ENCODE data around the gene DCAF12. TPM values are rescaled to one million over a fixed set of nuclear protein-coding genes. Genes with fewer than 3 reads are reported as not detected.
"Not testable (repeated sequence)": the region's sequence is repeated elsewhere in the genome, so short reads cannot be mapped to it uniquely, and the experiment has no call there.

The DCAF12 gene
- total RNA-seq, 8 experiments from 2014 or later: 15.8 to 32.7 (median 22.8) TPM

DNA sequence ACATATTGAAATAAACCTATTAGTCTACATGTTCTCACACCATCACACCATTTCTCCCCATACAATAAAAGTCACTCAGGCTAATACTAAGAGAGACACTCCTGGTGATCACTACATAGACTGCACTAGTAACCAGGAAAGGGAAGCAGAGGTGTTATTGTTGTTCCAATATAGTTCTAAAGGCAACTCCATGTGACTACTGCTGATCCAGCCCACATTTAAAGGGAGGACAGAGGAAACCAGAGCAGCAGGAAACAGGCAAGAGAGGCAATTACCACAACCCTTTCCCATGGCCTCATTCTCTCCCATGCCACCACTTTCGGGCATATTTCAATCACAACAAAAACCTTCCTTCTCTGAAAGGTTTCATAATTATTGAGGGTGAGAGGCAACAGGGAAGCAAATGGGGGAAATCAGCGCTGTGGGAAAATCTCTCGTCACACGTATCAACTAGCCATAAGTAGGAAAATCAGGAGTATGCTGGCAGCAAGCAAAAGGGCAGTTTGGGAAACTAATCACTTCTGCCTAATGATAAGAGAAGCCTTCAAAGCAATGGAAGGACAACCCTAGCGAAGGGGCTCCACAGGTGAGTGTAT is 79.6 kb downstream of the DCAF12 start:
- Histone ChIP-seq H3K27ac (no peak overlapping the region), H3K4me3 (peak overlapping the region in 2 of 5 donors; percentile 60 to 79), H3K4me1 (replicated peaks in 1 of 2) (peaks cover 14% of the 10 kb centered on the region in 2 donors)
- 74 to 92% (median 81%) methylated on average over 1 to 5 of the region's 5 CpGs; no CpG with 5 or more reads in 3 of the 10 experiments for WGBS, 10 experiments
- in situ Hi-C loops (cut with MboI; ENCODE audit: low pct_unique_long_range_greater_than_20kb in 2 of 9, low sequenced_read_pairs in 9 of 9, unreplicated experiment in 9 of 9): no loop called here
- no peak for ATAC-seq (replicated peaks in 6 of 8)

DNA sequence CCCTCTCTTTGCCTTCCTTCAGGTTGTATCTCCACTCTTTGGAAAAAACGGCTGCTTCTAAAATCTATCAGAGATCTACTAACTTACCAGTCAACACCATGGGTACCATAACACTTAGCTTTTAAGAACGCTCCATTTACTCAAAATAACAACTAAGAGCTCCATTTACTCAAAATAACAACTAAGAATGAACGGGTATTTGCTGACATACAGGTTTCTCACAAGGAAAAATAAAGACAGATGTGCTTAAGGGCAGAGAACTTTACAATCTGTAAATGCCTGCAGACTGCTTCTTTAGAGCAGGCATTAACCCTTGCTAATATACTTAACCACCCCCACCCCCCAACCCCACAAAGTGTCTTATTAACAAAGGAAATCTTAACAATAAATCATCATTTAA is 80.6 kb downstream of the DCAF12 start:
- Histone ChIP-seq H3K4me1 (replicated peaks in 1 of 2) (peaks cover 14% of the 10 kb centered on the region in 2 donors), H3K27ac (no peak overlapping the region), H3K4me3 (no peak overlapping the region)
- WGBS, 10 experiments: 24 to 87% (median 60%) methylated on average over 1 to 3 of the region's 3 CpGs; no CpG with 5 or more reads in 1 of the 10 experiments
- no peak for ATAC-seq (replicated peaks in 6 of 8)
- in situ Hi-C loops (cut with MboI; ENCODE audit: low pct_unique_long_range_greater_than_20kb in 2 of 9, low sequenced_read_pairs in 9 of 9, unreplicated experiment in 9 of 9): no loop called here

DNA sequence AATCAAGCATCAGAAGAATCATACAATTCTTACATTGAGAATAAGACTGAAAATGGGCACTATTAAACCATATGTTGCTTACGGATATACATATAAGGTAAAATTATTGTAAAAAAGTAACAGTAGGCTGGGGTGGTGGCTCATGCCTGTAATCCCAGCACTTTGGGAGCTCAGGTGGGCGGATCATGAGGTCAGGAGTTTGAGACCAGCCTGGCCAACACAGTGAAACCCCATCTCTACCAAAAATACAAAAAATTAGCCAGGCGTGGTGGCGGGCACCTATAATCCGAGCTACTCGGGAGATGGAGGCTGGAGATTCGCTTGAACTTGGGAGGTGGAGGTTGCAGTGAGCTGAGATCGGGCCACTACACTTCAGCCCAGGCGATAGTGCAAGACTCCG is 84.4 kb downstream of the DCAF12 start:
- H3K27ac ChIP-seq; H3K4me3 ChIP-seq; in situ Hi-C loops (cut with MboI; ENCODE audit: low pct_unique_long_range_greater_than_20kb in 2 of 9, low sequenced_read_pairs in 9 of 9, unreplicated experiment in 9 of 9); ATAC-seq (replicated peaks in 6 of 8); H3K4me1 ChIP-seq (replicated peaks in 1 of 2): not testable (repeated sequence)
- WGBS, 10 experiments: 80 to 100% (median 94%) methylated on average over 1 to 10 of the region's 10 CpGs; no CpG with 5 or more reads in 1 of the 10 experiments

DNA sequence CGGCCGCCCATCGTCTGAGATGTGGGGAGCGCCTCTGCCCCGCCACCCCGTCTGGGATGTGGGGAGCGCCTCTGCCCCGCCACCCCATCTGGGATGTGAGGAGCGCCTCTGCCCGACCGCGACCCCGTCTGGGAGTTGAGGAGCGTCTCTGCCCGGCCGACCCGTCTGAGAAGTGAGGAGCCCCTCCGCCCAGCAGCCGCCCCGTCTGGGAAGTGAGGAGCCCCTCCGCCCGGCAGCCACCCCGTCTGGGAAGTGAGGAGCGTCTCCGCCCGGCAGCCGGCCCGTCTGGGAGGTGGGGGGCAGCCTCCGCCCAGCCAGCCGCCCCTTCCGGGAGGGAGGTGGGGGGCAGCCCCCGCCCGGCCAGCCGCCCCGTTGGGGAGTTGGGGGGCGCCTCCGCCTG is 87.6 kb downstream of the DCAF12 start:
- H3K4me1 ChIP-seq (replicated peaks in 1 of 2); H3K27ac ChIP-seq; in situ Hi-C loops (cut with MboI; ENCODE audit: low pct_unique_long_range_greater_than_20kb in 2 of 9, low sequenced_read_pairs in 9 of 9, unreplicated experiment in 9 of 9); H3K4me3 ChIP-seq; ATAC-seq (replicated peaks in 6 of 8): not testable (repeated sequence)
- WGBS, 10 experiments: no CpG with 5 or more reads among the region's 37 CpGs

DNA sequence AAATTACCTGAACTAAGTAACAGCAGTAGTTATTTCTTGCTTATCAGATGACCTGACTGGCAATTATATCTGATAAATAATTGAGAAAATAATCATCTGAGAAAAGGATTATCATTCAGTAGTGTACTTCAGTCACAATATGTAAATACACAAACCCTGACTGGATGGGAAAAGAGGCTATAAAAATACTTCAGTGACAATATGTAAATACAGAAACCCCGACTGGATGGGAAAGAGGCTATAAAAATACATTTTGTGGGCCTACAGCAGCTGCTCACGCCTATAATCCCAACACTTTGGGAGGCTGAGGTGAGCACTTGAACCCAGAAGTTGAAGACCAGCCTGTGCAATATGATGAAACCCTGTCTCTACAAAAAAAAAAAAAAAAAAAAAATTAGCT is 88.9 kb downstream of the DCAF12 start:
- Histone ChIP-seq H3K27ac (no peak overlapping the region), H3K4me1 (replicated peaks in 1 of 2) (no peaks in the 10 kb centered on the region), H3K4me3 (no peak overlapping the region)
- in situ Hi-C loops (cut with MboI; ENCODE audit: low pct_unique_long_range_greater_than_20kb in 2 of 9, low sequenced_read_pairs in 9 of 9, unreplicated experiment in 9 of 9): no loop called here
- ATAC-seq (replicated peaks in 6 of 8): peak in 2 of 8 experiments; percentile 42 to 70
- 13 to 100% (median 92%) methylated on average over 1 to 2 of the region's 2 CpGs; no CpG with 5 or more reads in 3 of the 10 experiments for WGBS, 10 experiments

DNA sequence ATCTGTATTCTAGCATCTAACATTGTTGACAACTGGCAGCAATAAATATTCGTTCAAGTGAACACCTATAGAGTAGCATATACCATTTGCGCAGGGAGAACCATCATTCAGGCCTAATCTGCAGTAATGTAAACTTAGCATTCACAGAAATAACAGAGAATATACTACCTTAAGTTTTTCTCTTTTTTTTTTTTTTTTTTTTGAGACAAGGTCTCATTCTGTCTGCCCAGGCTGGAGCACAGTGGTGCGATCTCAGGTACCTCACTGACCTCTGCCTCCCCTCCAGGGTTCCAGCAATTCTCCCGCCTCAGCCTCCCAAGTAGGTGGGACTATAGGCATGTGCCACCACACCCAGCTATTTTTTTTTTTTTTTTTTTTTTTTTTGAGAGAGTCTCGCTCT is 89.9 kb downstream of the DCAF12 start:
- in situ Hi-C loops (cut with MboI; ENCODE audit: low pct_unique_long_range_greater_than_20kb in 2 of 9, low sequenced_read_pairs in 9 of 9, unreplicated experiment in 9 of 9): no loop called here
- no peak overlapping the region for H3K4me3 ChIP-seq
- 95 to 100% (median 100%) methylated on average over 1 to 5 of the region's 5 CpGs; no CpG with 5 or more reads in 2 of the 10 experiments for WGBS, 10 experiments
- no peak overlapping the region for H3K27ac ChIP-seq
- H3K4me1 ChIP-seq (replicated peaks in 1 of 2): no peaks in the 10 kb centered on the region
- ATAC-seq (replicated peaks in 6 of 8): no peak

Other genes with a start within 250 kb of the DCAF12 start
- gene UBAP2, start 77.8 kb downstream of the DCAF12 start, total RNA-seq: 10 to 100 TPM; 12.3 to 40.4 (median 22.1) TPM
- 10 to 100 TPM; 18.6 to 52.2 (median 31.7) TPM for gene UBAP1, start 52.3 kb upstream of the DCAF12 start, total RNA-seq
- gene KIF24, start 202.6 kb upstream of the DCAF12 start, total RNA-seq: 1 to 10 TPM in 5 of 8 experiments, under 1 TPM in 3; 0.36 to 6.3 (median 2.1) TPM
- gene NUDT2, start 202.9 kb upstream of the DCAF12 start, total RNA-seq: 10 to 100 TPM; 20.5 to 43.7 (median 30.5) TPM

Measured in motor neuron (in vitro differentiated cells).